Psoas muscle (tissue), 8 donors: ENCODE measurements around the gene APRT. TPM values are rescaled to one million over a fixed set of nuclear protein-coding genes. Genes with fewer than 3 reads are reported as not detected.

ENCODE experiments used
- ATAC-seq, 4 donors: fragments of 200-7000 bp; cut with Tn5 transposase; one replicate each; pipeline ENCODE4 v1.9.1; 2020; ENCODE audit warnings: moderate library complexity in 3 of 4, mild to moderate bottlenecking in 2 of 4
- DNase-seq, 2 donors: peaks; one replicate each; pipeline ENCODE4 v3.0.0-alpha.2; 2020
- H3K27ac ChIP-seq: fragments of 200-600 bp; one replicate; pipeline ENCODE4 v1.8.0; 2022
- H3K27me3 ChIP-seq, 3 donors: fragments of 200-600 bp in 1 of 3; one replicate each; pipeline versions ENCODE4 v1.6.1 to v1.8.0; 2013 to 2022; ENCODE audit warnings: low read length in 2 of 3, mild to moderate bottlenecking in 2 of 3, moderate library complexity in 1 of 3; ENCODE audit not compliant: insufficient read depth in 3 of 3
- H3K36me3 ChIP-seq, 2 donors: fragments of 200-600 bp in 1 of 2; one replicate each; pipeline versions ENCODE4 v1.6.1 to v1.8.0; 2013 to 2022; ENCODE audit warnings: low read depth in 1 of 2, mild to moderate bottlenecking in 1 of 2, moderate library complexity in 1 of 2; ENCODE audit not compliant: insufficient read depth in 1 of 2
- H3K4me1 ChIP-seq: fragments of 200-600 bp; one replicate; pipeline ENCODE4 v1.8.0; 2022
- H3K4me3 ChIP-seq: fragments of 200-600 bp; one replicate; pipeline ENCODE4 v1.8.0; 2022; ENCODE audit warnings: mild to moderate bottlenecking
- H3K9me3 ChIP-seq: fragments of 200-600 bp; one replicate; pipeline ENCODE4 v1.8.0; 2022
- WGBS, 3 donors: extraction: QIAGEN DNeasy Blood & Tissue Kit; methylation state at CpG; one replicate each; pipeline versions ENCODE4 v1.1.6 to v1.1.7; 2013; 5-methylcytosine and 5-hydroxymethylcytosine counted together
- intact Hi-C, 2 donors: fragments of 100-400 bp; cut with DNase I; formaldehyde crosslinking; loops; one replicate each; pipeline versions ENCODE4 v1.11.0 to v1.14.2; 2022
- polyA plus RNA-seq, 3 donors: library from polyadenylated mRNA; stranded (reverse); fragments of 200-250 nt; gene quantifications; one replicate each; pipeline ENCODE4 v1.2.3, GENCODE V29; 2013
- total RNA-seq, 4 donors: library from RNA; stranded (reverse); fragmentation: NEBNext Ultra II Directional in 2 of 4; extraction: Animal tissue kit (Norgen Biotek cat#: 25700) in 2 of 4; gene quantifications; one replicate each; pipeline versions ENCODE4 v1.2.1 to v1.2.4, GENCODE V29; 2021 to 2023
- TF ChIP-seq, protein P1 (sequence below): fragments of 200-600 bp; IDR thresholded peaks from one replicate; pipeline ENCODE4 v1.8.0; 2022; ENCODE audit warnings: antibody characterized with exemption
- donor health status: healthy with polysubstance abuse.
- donor health status: DM: no; HTN: no; CAD: no; lungs with moderate emphysema.
- donor health status: Bipolar disorder and iron deficiency.
- donor health status: healthy.
- donor health status: DM: yes; HTN: yes; CAD: no.
- donor health status: DM: no; HTN: no; CAD: no.
- donor health status: DM: no; HTN: no; CAD: no.
- donor health status: DM: yes; HTN: yes; CAD: no.

Gene APRT
- total and polyA plus RNA-seq, 7 donors = 32.8 to 165 (median 61.5) TPM

GRCh38 chr16:88782454-88783390 lies 29.0 kb downstream of the APRT start:
- no peaks in the 10 kb centered on the region for H3K9me3 ChIP-seq
- DNase-seq = peak in 1 of 2 donors; percentile 48
- intact Hi-C loops = no loop called here
- H3K27ac ChIP-seq = no peak overlapping the region
- H3K4me3 ChIP-seq = peak overlapping the region; percentile 74
- no peak for ATAC-seq
- 54 to 67% (median 60%) methylated on average over 16 of the region's 16 CpGs for WGBS, 3 donors
- peaks cover 0 to 53% (median 12%) of the 10 kb centered on the region in 3 donors for H3K27me3 ChIP-seq
- TF ChIP-seq, protein P1, sequence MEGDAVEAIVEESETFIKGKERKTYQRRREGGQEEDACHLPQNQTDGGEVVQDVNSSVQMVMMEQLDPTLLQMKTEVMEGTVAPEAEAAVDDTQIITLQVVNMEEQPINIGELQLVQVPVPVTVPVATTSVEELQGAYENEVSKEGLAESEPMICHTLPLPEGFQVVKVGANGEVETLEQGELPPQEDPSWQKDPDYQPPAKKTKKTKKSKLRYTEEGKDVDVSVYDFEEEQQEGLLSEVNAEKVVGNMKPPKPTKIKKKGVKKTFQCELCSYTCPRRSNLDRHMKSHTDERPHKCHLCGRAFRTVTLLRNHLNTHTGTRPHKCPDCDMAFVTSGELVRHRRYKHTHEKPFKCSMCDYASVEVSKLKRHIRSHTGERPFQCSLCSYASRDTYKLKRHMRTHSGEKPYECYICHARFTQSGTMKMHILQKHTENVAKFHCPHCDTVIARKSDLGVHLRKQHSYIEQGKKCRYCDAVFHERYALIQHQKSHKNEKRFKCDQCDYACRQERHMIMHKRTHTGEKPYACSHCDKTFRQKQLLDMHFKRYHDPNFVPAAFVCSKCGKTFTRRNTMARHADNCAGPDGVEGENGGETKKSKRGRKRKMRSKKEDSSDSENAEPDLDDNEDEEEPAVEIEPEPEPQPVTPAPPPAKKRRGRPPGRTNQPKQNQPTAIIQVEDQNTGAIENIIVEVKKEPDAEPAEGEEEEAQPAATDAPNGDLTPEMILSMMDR = no peak
- H3K4me1 ChIP-seq = peaks cover 15% of the 10 kb centered on the region
- no peaks in the 10 kb centered on the region for H3K36me3 ChIP-seq

DNA sequence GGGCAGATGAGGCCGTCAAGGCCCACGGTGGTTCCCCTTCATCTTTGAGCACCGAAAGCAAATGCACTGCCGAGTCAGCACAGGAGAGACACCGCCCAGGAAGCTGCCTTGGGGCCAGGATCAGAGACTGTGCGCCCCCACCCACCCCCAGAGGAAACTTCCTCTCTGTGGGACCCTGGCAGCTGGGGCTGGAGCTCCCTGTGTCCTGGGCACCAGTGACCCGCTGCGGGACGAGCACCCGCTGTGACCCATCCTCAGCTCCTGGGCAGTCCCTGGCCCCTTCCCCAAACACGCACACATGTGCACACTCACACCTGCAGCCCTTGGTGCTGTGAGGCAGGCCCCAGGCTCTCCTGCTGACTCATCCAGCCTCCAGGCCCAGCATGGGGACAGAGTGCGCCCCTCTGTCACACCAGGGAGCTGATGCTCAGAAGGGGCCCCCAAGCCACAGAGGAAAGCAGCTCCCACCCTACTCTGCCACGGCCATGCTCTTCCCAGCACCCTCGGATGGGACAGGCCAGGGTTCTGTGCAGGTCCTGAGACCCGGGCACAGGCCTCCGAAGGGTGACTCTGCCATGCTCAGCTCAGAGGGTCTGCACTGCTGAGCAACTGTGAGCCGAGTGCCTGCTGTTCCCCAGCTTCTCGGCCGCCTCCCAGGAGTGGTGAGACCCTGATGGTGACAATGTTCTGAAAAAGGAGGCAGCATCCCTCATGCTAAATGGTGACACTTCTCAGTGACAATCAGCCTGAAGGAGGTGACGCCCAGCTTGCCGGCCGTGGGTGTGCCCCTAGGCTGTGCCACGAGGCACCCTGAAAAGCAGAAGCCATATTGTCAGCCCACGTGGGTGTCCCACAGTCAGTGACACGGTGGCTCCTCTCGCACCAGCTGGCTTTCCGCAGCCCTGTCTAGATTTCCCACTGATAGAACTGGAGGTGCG lies 30.3 kb downstream of the APRT start:
- TF ChIP-seq, protein P1 = no peak
- Histone ChIP-seq H3K4me1 (peaks cover 15% of the 10 kb centered on the region), H3K4me3 (no peak overlapping the region), H3K36me3 (no peaks in the 10 kb centered on the region), H3K27me3 (peaks cover 0 to 46% (median 13%) of the 10 kb centered on the region in 3 donors), H3K9me3 (no peaks in the 10 kb centered on the region), H3K27ac (no peak overlapping the region)
- intact Hi-C loops = loop anchor here in 1 of 2 donors (2.0 kb wide), 1 partner anchor 39 kb away; no protein-coding TSS in a partner anchor
- ATAC-seq = no peak
- DNase-seq = peak in 1 of 2 donors; percentile 61
- WGBS, 3 donors = 73 to 81% (median 74%) methylated on average over 28 of the region's 28 CpGs

DNA sequence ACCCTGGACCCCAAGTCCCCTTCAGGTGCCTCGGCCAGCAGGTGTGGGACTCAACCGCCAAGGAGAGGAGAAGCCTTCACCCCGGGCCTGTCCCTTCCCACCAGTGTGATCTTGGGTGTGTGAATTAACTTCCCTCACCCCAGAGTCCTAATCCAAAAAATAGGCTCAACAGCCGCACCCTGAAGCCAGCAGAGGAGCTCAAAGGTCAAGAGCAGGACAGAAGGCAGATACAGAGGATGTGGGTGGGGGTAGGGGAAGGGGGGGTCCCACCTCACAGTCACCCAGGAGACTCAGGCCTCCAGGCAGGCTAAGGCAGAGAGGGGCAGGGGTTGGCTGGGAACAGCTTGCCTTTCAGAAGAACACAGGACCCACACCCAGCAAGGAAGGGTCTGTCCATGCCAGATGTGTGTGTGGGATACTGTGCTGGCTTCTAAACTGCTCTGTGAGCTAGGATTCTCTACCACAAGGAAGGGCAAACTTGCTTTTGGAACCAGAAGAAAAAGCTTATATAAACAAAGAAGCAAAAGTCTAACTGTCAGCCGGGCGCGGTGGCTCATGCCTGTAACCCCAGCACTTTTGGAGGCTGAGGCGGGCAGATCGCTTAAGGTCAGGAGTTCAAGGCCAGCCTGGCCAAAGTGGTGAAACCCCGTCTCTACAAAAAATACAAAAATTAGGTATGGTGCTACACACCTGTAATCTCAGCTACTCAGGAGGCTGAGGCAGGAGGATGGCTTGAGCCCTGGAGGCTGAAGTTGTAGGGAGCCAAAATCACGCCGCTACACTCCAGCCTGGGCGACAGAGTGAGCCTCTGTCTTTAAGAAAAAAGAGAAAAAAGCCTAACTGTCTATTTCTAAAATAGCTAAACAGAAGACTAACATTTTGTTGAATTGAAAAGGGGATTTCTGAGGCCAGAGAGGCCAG lies 31.3 kb downstream of the APRT start:
- ATAC-seq (no peak), DNase-seq (peak in 1 of 2 donors; percentile 45)
- Histone ChIP-seq H3K4me3 (no peak overlapping the region), H3K27ac (no peak overlapping the region), H3K9me3 (no peaks in the 10 kb centered on the region), H3K27me3 (peaks cover 0 to 40% (median 13%) of the 10 kb centered on the region in 3 donors), H3K36me3 (no peaks in the 10 kb centered on the region), H3K4me1 (peaks cover 15% of the 10 kb centered on the region)
- intact Hi-C loops = loop anchor here in 1 of 2 donors (2.0 kb wide), 1 partner anchor 38 kb away; no protein-coding TSS in a partner anchor
- TF ChIP-seq, protein P1 = no peak
- WGBS, 3 donors = 85 to 89% (median 86%) methylated on average over 13 of the region's 13 CpGs
